Activated CD4-positive, alpha-beta T cell treated with anti-CD3 and anti-CD28 coated beads, Interleukin-2, amount 50 U/mL, for 4 hours (primary cell): Measurements from ENCODE around the gene TMEM238.

Source experiments
- DNase-seq, 2 experiments: peaks; one replicate each; pipeline ENCODE4 v3.0.0-alpha.2; 2020

TMEM238 gene

DNA sequence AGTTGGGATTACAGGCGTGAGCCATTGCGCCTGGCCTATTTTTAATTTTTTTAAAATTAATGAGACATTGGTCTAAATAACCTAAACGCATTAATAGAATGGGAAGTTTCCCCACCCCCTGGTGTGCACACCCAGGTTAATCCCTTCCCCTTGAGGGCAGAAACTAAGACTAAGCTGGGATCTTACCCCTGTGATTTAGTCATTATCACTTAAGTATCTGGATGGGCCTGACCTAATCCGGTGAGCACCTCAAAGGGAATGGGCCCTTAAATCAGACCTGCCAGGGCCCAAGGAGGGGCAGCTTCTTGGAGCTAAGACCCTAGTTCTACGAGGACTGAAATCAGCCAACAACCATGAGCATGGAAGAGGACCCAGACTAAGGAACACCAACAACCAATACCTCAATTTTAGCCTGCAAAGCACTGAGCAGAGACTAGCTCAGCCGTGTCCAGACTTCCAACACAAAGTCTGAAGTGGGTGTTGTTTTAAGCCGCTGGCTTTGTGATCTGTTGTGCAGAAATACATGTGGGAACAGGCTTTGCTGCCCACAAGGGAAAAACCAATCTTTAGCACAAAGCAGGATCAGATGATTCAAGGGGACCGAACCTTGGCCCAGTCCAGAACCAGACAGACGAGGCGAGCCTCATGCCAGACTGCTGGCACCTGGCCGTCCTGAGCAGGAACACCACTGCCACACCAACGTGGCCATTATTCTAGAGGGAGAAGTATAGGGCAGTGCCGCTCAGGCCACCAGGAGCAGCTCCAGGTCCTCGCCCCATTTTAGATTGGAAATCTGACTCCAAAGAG is 16.4 kb upstream of the TMEM238 start:
- no peak for DNase-seq

- DNase-seq: no peak
Observed at GRCh38 chr19:55398200-55398925, 14.3 kb upstream of the TMEM238 start.

DNA sequence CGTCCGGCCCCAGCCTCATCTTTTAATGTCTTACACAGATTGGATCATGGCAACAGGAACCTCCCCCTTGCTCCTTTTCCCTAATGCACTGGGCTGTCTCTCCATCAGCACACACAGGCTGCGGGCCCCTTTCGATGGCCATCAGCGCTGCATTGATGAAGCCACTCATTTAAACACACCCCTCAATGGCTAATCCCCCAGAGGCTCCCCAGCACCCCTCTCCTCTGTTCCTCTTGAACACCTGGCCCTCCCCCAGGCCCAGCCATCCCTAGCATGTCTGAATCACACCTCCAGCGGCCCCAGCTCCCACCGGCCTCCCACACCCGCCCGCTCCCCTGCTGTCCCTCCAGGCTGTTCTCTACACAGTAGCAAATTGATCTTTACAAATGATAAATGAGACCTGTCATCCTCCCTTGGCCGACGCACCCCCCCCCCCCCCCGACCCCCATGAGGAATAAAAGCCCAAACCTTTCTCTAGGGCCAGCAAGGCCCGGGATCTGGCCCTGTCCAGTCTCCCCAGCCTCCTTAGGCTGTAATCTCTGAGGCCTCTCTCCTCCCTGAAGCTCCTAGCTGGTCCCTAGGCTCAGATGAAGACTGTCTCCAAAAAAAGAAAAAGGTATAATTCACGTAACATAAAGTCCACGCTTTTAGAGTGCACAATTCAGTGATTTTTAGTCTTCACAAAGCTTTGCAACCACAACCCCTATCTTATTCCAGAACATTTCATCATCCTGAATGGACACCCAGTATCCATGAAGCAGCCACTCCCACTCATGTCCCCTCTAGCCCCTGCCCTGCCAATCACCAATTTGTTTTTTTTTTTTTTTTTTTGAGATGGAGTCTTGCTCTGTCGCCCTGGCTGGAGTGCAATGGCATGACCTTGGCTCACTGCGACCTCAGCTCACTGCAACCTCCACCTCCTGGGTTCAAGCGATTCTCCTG is 9.0 kb upstream of the TMEM238 start:
- no peak for DNase-seq

- DNase-seq: no peak
Observed at GRCh38 chr19:55391702-55392615, 7.9 kb upstream of the TMEM238 start.

GRCh38 chr19:55391191-55391670 is 7.1 kb upstream of the TMEM238 start:
- no peak for DNase-seq

GRCh38 chr19:55390461-55390880 is 6.4 kb upstream of the TMEM238 start:
- DNase-seq: no peak

- DNase-seq: no peak
Observed at GRCh38 chr19:55389386-55390317, 5.6 kb upstream of the TMEM238 start.

GRCh38 chr19:55387736-55388497 is 3.8 kb upstream of the TMEM238 start:
- no peak for DNase-seq

- no peak for DNase-seq
Observed at GRCh38 chr19:55386493-55386971, 2.4 kb upstream of the TMEM238 start.

DNA sequence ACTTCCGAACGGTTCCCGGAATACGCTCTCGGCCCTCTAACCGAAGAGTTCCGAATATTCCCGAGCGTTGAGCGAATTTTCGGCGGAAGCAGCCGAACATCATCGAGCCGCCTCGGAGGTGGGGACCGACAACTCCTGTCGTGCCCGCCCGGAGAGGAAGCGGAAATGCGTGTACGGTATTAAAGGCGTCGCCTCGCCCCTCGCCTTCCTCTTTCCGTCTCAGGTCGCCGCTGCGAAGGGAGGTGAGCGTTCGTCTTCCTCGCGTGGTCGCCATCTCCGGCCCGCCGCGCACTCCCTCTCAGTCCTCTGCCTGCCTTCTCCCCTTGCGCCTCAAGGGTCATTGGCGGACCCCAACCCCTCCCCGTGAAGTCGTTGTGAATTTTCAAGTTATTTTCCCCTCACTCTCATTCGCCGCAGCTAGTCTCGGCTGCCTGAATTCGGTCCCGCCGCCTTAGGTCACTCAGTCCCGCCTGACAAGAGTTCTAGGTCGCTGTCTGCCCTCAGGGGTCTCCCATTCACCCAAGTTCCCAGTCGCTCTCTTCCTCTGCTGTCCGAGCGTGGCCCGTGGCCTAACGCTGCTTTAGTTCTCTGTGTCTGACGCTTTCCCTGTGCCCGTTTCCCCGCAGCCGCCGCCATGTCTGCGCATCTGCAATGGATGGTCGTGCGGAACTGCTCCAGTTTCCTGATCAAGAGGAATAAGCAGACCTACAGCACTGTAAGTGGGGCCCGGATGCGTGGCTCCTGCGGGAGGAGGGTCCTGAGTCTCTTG is 1.8 kb upstream of the TMEM238 start, which contains the start of gene RPL28:
TSS of gene RPL28 (plus strand) at position 209 of the 769 bp plus-strand sequence. CDS start at position 635, 426 bp downstream.
- peak; percentile 98 for DNase-seq

DNA sequence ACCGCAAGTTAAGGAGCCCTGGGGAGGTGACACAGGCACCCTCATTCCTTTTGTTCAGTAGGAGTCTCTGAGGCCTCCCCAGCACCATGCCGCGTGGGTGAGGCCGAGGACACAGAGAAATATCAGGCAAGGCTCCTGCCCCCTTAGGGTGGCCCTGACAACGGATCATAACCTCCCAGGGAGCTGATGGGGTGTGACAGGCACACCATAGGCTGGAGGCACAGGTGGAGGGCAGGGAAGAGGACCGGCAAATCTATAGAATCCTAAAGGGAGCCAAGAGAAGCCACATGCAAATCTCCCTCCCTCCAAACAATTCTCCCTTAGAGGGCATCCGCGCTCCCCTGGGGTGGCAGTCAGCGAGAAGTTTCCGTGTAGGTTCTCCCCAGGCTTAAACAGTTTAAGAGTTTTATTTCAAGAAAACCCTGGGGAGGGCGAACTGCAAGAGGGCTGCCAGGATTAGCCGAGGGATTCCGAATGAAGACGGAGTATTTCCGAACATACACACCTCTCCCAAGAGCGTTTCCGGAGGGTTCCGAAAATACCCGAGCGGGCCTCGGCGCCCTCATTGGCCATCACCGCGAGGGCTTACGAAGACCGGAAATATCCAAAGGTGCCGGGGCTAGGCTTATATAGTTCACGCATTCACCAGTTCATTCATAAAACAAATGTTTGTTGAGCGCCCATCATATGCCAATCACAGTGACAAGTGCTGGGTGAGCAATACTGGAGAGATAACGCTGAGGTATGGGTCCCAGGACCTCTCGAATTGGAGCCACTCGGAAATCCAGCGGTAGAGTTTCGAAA is 1.0 kb upstream of the TMEM238 start:
- peak; percentile 93 for DNase-seq

- DNase-seq: peak; percentile 25 to 27
Observed at GRCh38 chr19:55383279-55384130, 587 bp downstream of the TMEM238 start.

- no peak for DNase-seq
Observed at GRCh38 chr19:55382522-55383054, 1.5 kb downstream of the TMEM238 start.

DNA sequence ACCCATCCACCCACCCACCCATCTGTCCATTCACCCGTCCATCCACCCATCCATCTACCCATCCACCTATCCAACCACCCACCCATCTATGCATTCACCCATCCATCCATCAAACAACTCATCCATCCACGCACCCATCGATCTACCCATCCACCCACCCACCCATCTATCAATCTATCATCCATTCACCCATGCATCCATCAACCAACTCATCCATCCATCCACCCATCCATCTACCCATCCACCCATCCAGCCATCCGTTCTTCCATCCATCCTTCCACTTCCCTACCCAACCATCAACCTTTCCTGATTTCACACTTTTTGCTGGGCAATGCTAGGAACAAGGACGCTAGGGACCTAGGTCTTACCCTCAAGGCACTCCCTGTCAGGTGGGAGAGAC is 2.1 kb downstream of the TMEM238 start:
- DNase-seq: no peak

DNA sequence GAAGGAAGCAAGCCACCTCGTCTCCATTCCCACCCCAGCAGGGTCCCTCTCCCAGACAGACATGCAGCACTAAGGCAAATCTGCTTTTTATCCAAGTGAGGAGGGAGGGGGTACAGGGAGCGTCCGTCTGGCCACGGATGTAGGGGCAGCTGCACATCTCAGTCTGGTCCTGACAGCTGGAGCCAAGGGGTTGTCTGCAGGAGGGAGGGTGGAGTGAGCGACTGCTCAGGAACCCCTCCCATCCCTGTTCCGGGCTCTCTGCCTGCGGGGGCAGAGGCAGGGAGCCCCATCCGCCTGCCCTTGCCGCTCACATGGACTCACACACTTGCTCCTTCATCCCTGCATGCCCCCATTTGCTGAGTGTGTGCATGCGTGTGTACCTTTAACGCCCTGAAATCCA is 4.9 kb downstream of the TMEM238 start:
- DNase-seq: no peak

DNA sequence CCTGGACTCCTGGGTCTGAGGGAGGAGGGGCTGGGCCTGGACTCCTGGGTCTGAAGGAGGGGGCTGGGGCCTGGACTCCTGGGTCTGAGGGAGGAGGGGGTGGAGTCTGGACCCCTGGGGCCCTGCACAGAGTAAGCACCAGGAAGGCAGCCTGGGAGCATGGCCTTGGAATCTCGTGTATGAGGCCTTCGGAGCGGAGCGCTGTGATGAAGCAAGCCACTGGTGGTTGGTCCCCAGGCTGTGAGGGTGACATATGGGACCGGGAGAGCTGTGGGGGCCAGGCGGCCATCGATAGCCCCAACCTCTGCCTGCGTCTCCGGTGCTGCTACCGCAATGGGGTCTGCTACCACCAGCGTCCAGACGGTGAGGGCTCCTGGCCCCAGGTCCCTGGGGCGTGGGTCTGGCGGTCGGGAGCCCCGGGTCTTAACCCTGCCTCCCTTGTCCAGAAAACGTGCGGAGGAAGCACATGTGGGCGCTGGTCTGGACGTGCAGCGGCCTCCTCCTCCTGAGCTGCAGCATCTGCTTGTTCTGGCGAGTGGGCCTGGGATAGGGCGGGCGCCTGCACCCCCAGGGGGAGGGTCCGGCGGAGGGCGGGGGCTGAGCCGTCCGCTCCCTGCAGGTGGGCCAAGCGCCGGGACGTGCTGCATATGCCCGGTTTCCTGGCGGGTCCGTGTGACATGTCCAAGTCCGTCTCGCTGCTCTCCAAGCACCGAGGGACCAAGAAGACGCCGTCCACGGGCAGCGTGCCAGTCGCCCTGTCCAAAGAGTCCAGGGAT is 6.5 kb downstream of the TMEM238 start:
- no peak for DNase-seq
